ENCODE data around the gene CADM1.

The CADM1 gene

GRCh38 chr11:115159207-115159606 is 345.0 kb downstream of the CADM1 start:
- DNase-seq (ENCODE audit: low read depth in 4 of 4, low spot score in 1 of 4) = no peak

GRCh38 chr11:115158053-115158452 is 346.2 kb downstream of the CADM1 start:
- no peak for DNase-seq (ENCODE audit: low read depth in 4 of 4, low spot score in 1 of 4)

DNA sequence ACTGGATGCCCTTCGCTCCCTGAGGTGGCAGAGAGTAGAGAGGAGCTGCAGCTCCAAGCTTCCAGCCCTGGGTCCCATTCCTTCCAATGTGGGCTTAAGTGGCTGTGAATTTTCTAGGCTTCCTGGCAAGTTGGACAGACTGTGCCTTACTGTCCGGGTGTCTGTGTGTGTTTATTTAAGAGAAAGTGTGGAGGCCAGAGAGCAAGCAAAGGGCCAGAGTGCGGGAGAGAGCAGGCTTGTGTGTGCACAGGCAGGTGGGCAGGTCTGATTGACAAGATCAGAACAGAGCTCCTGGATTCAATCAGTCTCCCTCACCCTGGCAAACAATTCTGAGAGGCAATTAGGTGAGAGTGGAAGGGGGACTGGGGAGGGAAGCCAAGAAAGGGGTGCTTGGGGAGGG is 347.0 kb downstream of the CADM1 start:
- DNase-seq (ENCODE audit: low read depth in 4 of 4, low spot score in 1 of 4) = no peak

DNA sequence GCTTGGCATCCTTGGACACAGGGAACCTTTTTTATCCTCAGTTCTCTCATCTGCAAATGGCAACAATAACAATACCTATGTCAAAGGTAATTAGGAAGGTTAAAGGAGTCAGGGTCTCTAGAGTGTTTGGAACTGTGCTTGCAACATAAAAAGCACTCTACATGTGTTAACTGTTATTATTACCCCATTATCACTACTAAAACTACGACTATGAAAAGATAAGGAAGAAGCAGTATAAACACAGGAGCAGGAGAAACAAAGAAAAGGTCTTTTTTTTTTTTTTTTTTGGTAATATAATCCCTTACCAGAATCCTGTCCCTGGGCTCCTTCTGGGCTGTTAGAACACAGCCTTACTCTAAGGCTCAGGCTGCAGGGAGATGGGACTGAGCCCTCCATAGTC is 348.2 kb downstream of the CADM1 start:
- DNase-seq (ENCODE audit: low read depth in 4 of 4, low spot score in 1 of 4) = no peak

GRCh38 chr11:115155320-115155719 is 348.9 kb downstream of the CADM1 start:
- no peak for DNase-seq (ENCODE audit: low read depth in 4 of 4, low spot score in 1 of 4)

DNA sequence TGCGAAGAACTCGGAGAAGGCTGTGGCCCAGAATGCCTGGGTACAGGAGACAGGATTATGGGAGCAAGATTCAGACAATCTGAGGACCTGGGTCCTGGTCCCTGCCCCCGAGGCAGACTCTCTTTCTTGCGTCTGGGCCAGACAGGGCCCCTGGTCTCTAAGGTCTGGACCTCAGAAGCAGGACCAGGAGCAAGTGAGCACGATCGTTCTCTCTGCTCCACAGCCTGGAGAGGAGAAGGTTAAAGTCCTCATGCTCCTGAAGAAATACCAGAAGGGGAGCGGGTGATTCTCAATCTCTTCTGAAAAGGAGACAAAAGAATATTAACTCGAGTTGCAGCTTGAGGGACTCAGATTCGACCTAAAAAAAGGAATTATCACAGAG is 349.9 kb downstream of the CADM1 start:
- DNase-seq (ENCODE audit: low read depth in 4 of 4, low spot score in 1 of 4) = no peak

DNA sequence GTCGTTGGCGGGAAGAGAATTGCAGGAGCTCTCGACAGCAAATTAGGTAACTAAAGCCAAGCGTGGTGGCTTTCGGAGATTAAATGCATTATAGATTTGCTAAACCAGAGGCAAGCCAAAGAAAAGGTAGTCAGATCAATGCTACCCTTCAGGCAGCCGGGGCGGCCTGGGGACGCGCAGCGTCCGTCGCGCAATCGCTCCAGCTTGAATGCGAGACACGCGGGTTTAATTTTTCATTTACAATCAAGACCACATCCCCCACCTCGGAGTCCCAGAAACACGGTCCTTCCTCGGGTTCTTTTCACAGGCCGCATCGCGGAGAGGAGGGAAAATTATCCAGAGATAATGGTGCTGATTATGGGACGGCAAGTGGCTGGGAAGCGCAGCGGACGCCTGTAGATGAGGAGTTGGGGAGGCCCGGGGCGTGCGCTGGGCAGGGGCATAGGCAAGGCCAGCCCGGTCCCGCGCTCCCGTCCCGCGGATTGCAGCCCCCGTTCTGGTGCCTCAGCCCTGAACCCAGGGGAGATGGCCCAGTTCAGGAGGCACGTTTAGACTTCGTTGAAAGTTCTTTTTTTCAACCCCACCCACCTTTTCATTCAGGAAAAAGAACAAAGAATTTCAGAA is 350.4 kb downstream of the CADM1 start:
- no peak for DNase-seq (ENCODE audit: low read depth in 4 of 4, low spot score in 1 of 4)

GRCh38 chr11:115153135-115153534 is 351.1 kb downstream of the CADM1 start:
- no peak for DNase-seq (ENCODE audit: low read depth in 4 of 4, low spot score in 1 of 4)

- no peak for DNase-seq (ENCODE audit: low read depth in 4 of 4, low spot score in 1 of 4)
Observed at GRCh38 chr11:115151010-115151409, 353.2 kb downstream of the CADM1 start.

DNA sequence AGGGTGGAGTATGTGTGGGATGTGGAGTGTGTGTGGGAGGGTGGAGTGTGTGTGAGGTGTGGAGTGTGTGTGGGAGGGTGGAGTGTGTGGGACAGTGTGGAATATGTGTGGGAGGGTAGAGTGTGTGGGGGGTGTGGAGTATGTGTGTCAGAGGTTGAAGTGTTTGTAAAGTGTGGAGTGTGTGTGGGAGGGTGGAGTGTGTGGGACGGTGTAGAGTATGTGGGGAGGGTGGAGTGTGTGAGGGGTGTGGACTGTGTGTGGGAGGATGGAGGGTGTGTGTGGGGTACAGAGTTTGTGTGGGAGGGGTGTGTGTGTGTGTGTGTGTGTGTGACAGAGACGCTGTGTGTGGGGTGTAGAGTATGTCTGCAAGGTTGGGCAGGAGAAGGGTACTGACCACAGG is 355.5 kb downstream of the CADM1 start:
- DNase-seq (ENCODE audit: low read depth in 4 of 4, low spot score in 1 of 4) = no peak

- DNase-seq (ENCODE audit: low read depth in 4 of 4, low spot score in 1 of 4) = no peak
Observed at GRCh38 chr11:115148101-115148500, 356.1 kb downstream of the CADM1 start.

DNA sequence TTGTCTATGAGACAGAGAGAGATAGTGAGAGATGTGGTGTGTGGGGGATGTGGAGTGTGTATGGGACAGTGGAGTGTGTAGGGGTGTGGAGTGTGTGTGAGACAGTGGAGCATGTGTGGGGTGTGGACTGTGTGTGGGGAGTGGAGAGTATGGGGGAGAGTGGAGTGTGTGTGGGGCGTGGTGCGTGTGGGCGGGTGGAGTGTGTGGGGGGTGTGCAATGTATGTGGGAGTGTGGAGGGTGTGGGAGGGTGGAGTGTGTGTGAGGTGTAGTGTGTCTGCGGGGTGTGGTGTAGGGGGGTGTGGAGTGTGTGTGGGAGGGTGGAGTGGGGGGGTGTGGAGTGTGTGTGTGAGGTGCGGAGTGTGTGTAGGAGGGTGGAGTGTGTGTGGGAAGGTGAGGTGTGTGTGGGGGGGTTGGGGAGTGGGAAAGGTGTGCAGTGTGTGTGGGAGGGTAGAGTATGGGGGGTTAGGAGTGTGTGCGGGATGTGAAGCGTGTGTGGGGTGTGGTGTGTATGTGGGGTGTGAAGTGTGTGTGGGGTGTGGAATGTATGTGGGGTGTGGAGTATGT is 356.9 kb downstream of the CADM1 start:
- DNase-seq (ENCODE audit: low read depth in 4 of 4, low spot score in 1 of 4) = no peak

DNA sequence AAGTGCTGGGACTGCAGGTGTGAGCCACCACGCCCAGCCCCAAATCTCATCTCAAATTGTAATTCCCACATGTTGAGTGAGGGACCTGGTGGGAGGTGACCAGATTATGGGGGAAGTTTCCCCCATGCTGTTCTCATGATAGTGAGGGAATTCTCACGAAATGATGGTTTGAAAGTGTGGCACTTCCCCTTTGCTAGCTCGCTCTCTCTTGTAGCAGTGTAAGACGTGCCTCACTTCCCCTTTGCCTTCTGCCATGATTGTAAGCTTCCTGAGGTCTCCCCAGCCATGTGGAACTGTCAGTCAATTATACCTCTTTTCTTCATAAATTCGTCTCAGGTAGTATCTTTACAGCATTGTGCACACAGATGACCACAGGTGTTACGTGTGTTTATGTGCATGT is 357.8 kb downstream of the CADM1 start:
- DNase-seq (ENCODE audit: low read depth in 4 of 4, low spot score in 1 of 4) = no peak

DNA sequence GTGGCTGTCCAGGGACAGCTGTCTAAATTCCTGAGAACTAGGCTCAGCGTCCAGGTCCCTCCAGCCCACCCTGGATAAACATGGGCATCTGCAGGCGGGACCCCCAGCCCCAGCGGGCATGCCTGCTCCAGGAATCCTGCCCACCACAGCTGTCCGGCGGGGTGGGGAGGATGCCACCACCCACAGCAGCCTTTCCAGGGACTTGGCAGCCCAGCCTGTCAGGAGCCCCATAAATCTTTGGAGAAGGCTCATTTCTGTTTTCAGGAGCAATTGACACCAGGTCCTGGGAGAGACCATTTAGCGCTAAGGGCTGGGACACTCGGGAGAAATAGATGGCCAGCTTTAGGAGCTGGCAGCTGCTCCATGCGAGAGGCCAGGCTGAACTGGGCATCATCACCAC is 358.9 kb downstream of the CADM1 start:
- DNase-seq (ENCODE audit: low read depth in 4 of 4, low spot score in 1 of 4) = no peak

DNA sequence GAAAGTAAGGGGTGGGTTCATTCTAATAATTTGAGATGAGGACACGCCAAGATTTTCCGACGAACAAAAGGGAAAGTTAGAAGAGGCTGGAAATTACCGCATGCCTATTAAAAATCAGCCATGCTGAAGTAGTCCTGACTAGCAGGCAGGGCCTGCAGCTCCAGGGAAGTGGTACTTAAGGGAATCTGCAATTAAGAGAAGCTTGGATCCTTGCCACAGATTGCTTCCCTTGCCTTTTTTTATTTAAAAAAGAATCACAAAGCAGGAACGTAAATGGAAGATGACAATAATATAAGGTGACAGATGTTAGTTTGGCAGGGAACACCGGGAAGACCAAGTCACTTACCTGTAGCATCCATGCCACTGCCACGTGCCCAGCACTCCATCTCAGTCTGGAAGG is 359.3 kb downstream of the CADM1 start:
- no peak for DNase-seq (ENCODE audit: low read depth in 4 of 4, low spot score in 1 of 4)

- DNase-seq (ENCODE audit: low read depth in 4 of 4, low spot score in 1 of 4) = no peak
Observed at GRCh38 chr11:115144014-115144413, 360.2 kb downstream of the CADM1 start.

GRCh38 chr11:115141231-115142114 is 362.7 kb downstream of the CADM1 start:
- no peak for DNase-seq (ENCODE audit: low read depth in 4 of 4, low spot score in 1 of 4)

- no peak for DNase-seq (ENCODE audit: low read depth in 4 of 4, low spot score in 1 of 4)
Observed at GRCh38 chr11:115135936-115136335, 368.3 kb downstream of the CADM1 start.

DNA sequence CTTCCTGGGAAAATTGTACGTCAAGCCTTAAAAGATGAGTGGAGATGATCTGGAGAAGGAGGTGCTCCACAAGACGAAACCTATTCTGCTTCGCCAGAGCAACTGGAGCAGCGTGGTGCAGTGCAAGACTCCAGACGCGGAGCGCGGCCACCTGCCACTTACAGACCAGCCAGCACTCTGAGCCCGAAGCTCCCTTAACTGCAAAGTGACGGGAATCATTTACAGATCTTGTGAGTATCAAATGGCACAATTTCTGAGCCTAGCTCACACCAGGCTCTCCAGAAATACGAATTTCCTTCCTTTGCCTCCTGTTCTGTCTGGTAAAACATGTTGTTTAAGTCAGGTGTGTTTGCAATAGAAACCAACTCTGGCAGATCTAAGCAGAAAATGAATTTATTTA is 369.3 kb downstream of the CADM1 start:
- no peak for DNase-seq (ENCODE audit: low read depth in 4 of 4, low spot score in 1 of 4)

DNA sequence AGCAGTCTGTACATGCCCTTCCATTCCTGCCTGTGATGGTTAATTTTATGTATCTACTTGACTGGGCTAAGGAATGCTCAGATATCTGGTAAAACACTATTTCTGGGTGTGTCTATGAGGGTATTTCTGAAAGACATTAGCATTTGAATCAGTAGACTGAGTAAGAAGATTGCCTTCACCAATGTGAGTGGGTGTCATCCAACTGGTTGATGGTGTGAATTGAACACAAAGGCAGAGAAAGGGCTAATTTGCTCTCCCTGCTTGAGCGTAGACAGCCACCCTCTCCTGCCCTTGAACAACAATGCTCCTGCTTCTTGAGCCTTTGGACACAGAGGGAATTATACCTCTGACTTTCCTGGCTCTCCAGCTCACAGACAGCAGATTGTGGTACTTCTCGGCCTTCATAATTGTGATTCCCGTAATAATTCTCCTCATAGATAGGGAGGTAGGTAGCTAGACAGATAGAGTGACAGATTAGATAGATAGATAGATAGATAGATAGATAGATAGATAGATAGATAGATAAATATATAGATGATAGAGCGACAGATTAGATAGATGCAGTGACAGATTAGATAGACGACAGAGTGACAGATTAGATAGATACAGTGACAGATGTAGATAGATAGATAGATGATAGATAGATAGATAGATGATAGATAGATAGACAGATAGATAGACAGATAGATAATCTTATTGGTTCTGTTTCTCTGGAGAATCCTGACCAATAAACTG is 370.6 kb downstream of the CADM1 start:
- DNase-seq (ENCODE audit: low read depth in 4 of 4, low spot score in 1 of 4) = no peak

DNA sequence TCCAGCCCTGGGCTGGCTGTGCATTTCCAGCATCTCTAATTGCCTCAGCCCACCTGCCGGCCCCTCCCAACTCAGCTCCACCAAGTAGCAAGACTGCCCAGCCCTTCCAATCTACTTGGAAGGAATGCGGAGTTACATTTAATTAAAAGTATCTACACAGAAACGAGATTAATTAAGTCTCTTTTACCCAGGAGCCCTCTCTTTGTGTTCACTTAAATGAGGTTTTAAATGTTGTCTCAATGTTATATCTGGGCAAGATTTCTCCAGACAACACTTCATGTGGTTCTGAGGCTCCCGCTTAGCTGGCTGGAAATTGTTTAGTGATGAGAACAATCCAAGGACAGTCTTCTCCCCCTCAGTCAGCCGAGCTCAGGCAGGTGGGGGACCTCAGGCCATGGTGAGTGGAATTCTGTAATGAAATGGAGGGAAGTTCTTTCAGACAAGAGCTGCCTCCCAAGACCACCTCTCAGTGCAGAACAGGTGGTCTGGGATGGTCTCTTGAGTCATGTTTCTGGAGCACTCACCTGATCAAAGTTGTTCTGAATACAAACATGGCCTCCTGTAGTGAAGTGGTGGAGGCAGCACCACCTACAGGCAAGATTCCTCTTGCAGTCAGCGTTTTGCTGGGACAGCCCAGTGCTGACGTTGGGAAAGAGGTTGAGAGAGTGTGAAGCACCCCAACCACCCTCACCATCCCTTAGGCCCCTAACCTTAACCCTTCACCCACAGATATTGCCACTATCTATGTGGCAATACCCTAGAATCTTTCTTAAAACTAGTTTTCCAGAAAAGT is 371.6 kb downstream of the CADM1 start:
- no peak for DNase-seq (ENCODE audit: low read depth in 4 of 4, low spot score in 1 of 4)

Measured in stimulated activated CD4-positive, alpha-beta T cell treated with anti-CD3 and anti-CD28 coated beads, Interleukin-1b, Interleukin-23, amount 100 ng/mL, for 24 hours (primary cell).